Nephron progenitor cell (in vitro differentiated cells): ENCODE measurements around the gene ZNF438.

ENCODE experiments used
- DNase-seq: peaks from one replicate; pipeline ENCODE4 v3.0.0; 2021
- H3K27ac Mint-ChIP-seq: 2 replicates; pipeline ENCODE4 v1.8.0; 2021; ENCODE audit warnings: mild to moderate bottlenecking, moderate library complexity, mixed read lengths
- H3K27me3 Mint-ChIP-seq: 2 replicates; pipeline ENCODE4 v1.8.0; 2021; ENCODE audit warnings: mild to moderate bottlenecking, low read depth, mixed read lengths; ENCODE audit not compliant: poor library complexity
- H3K36me3 Mint-ChIP-seq: 2 replicates; pipeline ENCODE4 v1.8.0; 2021; ENCODE audit warnings: low read depth, mixed read lengths
- H3K4me1 Mint-ChIP-seq: 2 replicates; pipeline ENCODE4 v1.8.0; 2021; ENCODE audit warnings: mixed read lengths
- H3K4me3 Mint-ChIP-seq: 2 replicates; pipeline ENCODE4 v1.8.0; 2021; ENCODE audit warnings: mild to moderate bottlenecking, moderate library complexity, mixed read lengths
- H3K9me3 Mint-ChIP-seq: 2 replicates; pipeline ENCODE4 v1.8.0; 2021; ENCODE audit warnings: mild to moderate bottlenecking, moderate library complexity, mixed read lengths
- TF ChIP-seq, protein P1 (sequence below): fragments of 200-600 bp; sonication (generic); IDR thresholded peaks from 2 replicates; pipeline ENCODE4 v1.5.0; 2021; ENCODE audit warnings: antibody characterized with exemption

ZNF438 gene

GRCh38 chr10:30834651-30835050 lies 197.0 kb downstream of the ZNF438 start:
- Mint-ChIP-seq H3K9me3 (peaks cover 20% of the 10 kb centered on the region), H3K27me3 (no peaks in the 10 kb centered on the region), H3K36me3 (no peaks in the 10 kb centered on the region), H3K27ac (no peak overlapping the region), H3K4me1 (peaks cover 72% of the 10 kb centered on the region), H3K4me3 (no peak overlapping the region)
- TF ChIP-seq, protein P1, sequence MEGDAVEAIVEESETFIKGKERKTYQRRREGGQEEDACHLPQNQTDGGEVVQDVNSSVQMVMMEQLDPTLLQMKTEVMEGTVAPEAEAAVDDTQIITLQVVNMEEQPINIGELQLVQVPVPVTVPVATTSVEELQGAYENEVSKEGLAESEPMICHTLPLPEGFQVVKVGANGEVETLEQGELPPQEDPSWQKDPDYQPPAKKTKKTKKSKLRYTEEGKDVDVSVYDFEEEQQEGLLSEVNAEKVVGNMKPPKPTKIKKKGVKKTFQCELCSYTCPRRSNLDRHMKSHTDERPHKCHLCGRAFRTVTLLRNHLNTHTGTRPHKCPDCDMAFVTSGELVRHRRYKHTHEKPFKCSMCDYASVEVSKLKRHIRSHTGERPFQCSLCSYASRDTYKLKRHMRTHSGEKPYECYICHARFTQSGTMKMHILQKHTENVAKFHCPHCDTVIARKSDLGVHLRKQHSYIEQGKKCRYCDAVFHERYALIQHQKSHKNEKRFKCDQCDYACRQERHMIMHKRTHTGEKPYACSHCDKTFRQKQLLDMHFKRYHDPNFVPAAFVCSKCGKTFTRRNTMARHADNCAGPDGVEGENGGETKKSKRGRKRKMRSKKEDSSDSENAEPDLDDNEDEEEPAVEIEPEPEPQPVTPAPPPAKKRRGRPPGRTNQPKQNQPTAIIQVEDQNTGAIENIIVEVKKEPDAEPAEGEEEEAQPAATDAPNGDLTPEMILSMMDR, result no peak
- DNase-seq, result no peak

- H3K4me3 Mint-ChIP-seq, result no peak overlapping the region
- TF ChIP-seq, protein P1, result no peak
- H3K36me3 Mint-ChIP-seq, result no peaks in the 10 kb centered on the region
- peaks cover 77% of the 10 kb centered on the region for H3K4me1 Mint-ChIP-seq
- no peak overlapping the region for H3K27ac Mint-ChIP-seq
- H3K9me3 Mint-ChIP-seq, result peaks cover 16% of the 10 kb centered on the region
- H3K27me3 Mint-ChIP-seq, result no peaks in the 10 kb centered on the region
- DNase-seq, result no peak
Measured at GRCh38 chr10:30834153-30834552, 197.5 kb downstream of the ZNF438 start.

- H3K27me3 Mint-ChIP-seq, result no peaks in the 10 kb centered on the region
- peaks cover 16% of the 10 kb centered on the region for H3K9me3 Mint-ChIP-seq
- no peak for DNase-seq
- H3K27ac Mint-ChIP-seq, result peak overlapping the region; percentile 98
- peaks cover 79% of the 10 kb centered on the region for H3K4me1 Mint-ChIP-seq
- TF ChIP-seq, protein P1, result no peak
- H3K4me3 Mint-ChIP-seq, result no peak overlapping the region
- no peaks in the 10 kb centered on the region for H3K36me3 Mint-ChIP-seq
Measured at GRCh38 chr10:30833628-30833970, 198.1 kb downstream of the ZNF438 start.

DNA sequence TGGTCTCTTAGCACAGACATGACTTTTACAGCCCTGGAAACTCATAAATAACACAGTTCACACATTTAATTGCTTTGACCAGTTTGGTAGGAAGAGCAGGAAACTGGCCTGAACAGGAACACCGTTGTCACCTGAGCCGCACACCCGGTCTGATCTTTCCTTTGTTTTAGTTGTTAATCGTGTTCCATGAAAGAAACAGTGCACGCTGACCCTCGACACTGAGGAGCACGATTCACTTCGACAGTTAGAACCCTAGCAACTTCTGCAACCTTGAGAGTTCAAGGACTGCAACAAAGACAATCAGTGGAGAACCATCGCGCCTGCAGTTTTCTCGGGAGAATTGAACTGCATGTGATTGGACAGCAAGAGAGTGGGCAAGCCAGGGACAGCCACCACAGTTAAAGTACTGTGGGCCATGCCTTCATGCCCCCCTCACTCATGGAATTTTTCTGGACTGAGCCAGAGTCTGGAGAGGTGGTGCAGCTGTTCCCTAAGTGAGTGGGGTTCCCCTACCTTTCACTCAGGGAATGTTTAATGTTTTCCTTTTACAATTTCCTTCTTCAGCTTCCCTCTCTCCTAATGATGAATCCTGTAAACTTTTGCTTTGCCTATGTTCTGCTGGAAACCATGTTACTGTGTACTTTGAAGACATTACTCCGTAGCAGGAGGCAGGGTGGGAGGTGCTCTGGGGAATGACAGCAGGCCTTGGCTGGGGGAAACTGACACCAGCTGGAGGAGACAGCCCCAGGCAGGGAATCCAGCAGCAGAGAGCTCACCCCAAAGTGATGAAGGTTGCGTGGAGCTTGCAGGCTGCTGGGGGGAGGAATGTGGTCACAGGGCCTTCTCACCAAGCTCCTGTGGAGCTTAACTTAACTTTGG lies 198.7 kb downstream of the ZNF438 start:
- TF ChIP-seq, protein P1, result no peak
- peak overlapping the region; percentile 98 for H3K27ac Mint-ChIP-seq
- H3K4me3 Mint-ChIP-seq, result peak overlapping the region; percentile 34
- H3K9me3 Mint-ChIP-seq, result peaks cover 14% of the 10 kb centered on the region
- no peaks in the 10 kb centered on the region for H3K27me3 Mint-ChIP-seq
- no peaks in the 10 kb centered on the region for H3K36me3 Mint-ChIP-seq
- H3K4me1 Mint-ChIP-seq, result peaks cover 79% of the 10 kb centered on the region
- DNase-seq, result peak; percentile 35

GRCh38 chr10:30832001-30832748 lies 199.5 kb downstream of the ZNF438 start:
- Mint-ChIP-seq H3K36me3 (no peaks in the 10 kb centered on the region), H3K27me3 (no peaks in the 10 kb centered on the region), H3K4me3 (no peak overlapping the region)

More at GRCh38 chr10:30832001-30832748, 199.5 kb downstream of the ZNF438 start:
- peaks cover 8% of the 10 kb centered on the region for H3K9me3 Mint-ChIP-seq
- peak overlapping the region; percentile 98 for H3K27ac Mint-ChIP-seq
- peaks cover 79% of the 10 kb centered on the region for H3K4me1 Mint-ChIP-seq
- DNase-seq, result no peak
- TF ChIP-seq, protein P1, result no peak
